LNCAP (cell line): ENCODE data around the gene GPR150.

Source experiments
- TF ChIP-seq, protein P1 (sequence below): fragments of 450-650 bp; IDR thresholded peaks from 2 replicates; pipeline ENCODE4 v1.5.1; 2017; ENCODE audit warnings: mild to moderate bottlenecking

The GPR150 gene

DNA sequence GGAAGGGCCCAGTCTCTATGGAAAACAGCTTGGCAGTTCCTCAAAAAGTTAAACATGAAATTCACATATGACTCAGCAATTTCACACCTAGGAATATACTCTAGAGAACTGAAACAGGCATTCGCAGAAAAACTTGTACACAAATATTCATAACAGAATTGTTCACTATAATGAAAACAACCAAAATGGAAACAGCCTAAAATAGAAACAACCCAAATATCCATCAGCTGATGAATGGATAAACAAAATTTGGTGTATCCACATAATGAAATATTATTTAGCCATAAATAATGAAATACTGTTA, 4.8 kb upstream of the GPR150 start:
- TF ChIP-seq, protein P1, sequence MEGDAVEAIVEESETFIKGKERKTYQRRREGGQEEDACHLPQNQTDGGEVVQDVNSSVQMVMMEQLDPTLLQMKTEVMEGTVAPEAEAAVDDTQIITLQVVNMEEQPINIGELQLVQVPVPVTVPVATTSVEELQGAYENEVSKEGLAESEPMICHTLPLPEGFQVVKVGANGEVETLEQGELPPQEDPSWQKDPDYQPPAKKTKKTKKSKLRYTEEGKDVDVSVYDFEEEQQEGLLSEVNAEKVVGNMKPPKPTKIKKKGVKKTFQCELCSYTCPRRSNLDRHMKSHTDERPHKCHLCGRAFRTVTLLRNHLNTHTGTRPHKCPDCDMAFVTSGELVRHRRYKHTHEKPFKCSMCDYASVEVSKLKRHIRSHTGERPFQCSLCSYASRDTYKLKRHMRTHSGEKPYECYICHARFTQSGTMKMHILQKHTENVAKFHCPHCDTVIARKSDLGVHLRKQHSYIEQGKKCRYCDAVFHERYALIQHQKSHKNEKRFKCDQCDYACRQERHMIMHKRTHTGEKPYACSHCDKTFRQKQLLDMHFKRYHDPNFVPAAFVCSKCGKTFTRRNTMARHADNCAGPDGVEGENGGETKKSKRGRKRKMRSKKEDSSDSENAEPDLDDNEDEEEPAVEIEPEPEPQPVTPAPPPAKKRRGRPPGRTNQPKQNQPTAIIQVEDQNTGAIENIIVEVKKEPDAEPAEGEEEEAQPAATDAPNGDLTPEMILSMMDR, result no peak

DNA sequence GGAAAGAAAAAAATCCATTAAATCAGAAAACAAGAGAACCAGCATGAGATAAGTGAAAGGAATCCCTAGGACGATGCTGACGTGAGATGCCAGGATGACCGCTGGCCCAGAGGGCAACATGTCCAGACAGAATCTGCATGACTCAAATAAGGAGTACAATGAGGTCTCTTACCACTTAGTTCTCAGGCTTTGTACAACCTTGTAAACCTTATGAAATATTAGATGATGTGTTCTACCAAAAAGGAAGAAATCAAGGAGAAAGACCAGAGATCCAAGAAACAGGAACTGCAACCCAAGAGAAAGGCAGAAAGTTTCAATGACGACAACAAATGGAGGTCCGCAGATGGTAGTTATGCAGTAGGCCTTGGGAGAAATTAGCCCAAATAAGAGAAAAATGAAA, 2.8 kb upstream of the GPR150 start:
- TF ChIP-seq, protein P1, result no peak

DNA sequence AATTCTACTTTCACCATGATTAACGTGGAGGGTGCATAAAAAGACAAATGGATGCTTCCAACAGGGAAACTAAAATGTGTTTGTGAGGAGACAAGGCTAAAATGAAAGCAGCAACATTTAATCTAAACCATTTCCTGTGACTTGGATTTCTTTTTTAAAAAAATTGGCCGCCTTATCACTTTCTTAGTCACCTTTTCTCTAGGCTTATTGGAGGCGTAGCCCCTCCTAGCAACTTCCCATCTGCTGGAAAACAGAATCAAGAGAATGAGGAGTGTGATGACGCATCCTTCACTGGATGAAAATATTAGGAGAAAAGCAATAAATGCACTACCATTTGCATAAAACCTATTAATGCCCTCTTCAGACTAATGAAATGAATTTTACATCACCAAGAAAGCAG, 791 bp upstream of the GPR150 start:
- TF ChIP-seq, protein P1, result no peak

DNA sequence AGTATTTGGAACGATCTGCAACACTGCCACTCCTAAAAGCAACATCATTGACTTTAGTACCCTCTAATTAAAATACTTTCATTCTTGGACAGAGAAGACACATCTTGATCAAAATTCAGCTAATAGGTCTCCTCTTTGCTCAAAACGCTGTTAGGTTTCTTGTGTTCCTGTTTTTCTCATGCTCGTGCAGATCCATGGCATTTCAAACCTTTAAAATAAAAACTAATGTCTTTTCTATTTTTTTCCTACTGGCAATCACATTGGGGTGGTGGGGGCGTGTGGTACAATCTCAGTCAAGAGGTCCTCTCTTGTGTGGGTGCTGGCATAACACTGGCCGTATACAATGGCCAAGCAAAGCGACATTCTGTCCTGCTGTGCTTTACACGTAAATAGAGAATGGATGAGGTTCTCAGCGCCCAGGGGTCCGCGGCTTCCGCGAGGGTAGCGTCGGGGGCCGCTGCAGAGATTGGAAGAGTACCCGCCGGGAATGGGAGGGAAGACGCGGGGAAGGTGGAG, 315 bp upstream of the GPR150 start:
- TF ChIP-seq, protein P1, result no peak

DNA sequence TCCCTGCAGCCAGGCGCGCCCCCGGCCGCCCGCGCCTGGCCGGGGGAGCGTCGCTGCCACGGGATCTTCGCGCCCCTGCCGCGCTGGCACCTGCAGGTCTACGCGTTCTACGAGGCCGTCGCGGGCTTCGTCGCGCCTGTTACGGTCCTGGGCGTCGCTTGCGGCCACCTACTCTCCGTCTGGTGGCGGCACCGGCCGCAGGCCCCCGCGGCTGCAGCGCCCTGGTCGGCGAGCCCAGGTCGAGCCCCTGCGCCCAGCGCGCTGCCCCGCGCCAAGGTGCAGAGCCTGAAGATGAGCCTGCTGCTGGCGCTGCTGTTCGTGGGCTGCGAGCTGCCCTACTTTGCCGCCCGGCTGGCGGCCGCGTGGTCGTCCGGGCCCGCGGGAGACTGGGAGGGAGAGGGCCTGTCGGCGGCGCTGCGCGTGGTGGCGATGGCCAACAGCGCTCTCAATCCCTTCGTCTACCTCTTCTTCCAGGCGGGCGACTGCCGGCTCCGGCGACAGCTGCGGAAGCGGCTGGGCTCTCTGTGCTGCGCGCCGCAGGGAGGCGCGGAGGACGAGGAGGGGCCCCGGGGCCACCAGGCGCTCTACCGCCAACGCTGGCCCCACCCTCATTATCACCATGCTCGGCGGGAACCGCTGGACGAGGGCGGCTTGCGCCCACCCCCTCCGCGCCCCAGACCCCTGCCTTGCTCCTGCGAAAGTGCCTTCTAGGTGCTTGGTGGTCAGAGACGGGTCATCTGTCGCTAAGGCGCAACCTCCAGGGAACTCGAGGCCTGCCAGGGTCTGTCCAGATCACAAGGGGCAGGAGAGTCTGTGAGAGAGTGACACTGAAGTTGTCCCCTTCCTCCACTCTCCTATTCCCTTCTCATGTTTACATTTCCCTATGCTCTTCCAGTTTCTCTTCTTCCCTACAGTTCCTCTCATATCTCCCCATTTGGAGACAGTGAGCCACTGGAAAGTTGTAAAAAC, 1.3 kb downstream of the GPR150 start:
- TF ChIP-seq, protein P1, result no peak

DNA sequence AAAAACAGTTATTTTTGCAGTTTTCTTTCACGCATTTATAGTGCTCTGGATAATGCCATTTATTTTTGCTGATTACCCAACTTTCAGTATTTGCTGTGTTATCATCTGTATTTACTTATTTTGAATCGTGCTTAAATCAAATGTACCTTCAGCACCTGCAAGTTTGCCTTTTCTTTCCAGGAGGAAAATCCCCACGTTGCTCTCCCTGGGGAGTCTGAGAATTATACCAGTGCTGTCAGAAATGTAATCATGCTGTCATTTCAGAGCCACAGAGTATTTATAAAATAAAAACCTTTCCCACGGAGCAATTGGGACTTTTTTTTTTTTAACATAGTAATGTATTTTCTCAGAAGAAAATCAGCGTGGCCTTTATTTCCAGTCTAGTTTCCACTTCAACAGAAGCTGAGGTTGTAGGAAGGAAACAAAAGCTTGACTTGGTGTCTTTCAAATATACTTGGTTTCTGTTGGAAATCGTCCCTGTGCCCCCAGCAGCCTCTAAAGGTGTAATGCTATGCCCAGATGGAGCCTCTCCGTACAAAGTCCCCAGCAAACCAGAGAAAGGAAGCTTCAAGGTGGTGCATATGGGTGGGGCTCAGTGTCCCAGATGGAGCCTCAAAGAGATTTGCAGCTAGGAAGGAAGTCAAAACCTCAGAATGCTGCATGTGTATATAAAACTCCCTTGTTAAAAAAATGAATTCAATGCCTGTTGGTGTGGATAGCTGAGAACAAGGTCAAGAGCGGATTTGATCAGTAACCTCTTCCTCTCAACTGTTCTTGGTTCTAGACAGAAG, 2.1 kb downstream of the GPR150 start:
- TF ChIP-seq, protein P1, result no peak

DNA sequence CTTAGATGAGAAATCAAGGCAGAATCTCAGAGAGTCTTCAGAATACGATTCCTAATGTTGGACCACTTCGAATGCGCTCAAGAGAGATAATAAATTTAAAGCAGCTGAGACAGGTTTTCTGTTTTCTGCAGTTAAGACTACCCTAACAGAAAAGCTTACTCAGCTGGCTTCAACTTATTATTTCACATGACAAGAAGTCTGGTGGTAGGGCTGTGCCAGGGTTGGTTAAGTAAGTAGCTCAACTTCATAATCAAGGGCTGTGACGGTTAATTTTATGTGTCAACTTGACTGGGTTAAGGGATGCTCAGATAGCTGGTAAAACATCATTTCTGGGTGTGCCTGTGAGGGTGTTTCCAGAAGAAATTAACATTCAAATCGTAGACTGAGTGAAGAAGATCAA, 3.8 kb downstream of the GPR150 start:
- TF ChIP-seq, protein P1, result no peak
